CD4-positive, CD25-positive, alpha-beta regulatory T cell (primary cell): Measurements from ENCODE around the gene TMEM232. TPM values are rescaled to one million over a fixed set of nuclear protein-coding genes. Genes with fewer than 3 reads are reported as not detected.

ENCODE experiments used
- ATAC-seq, 2 donors: fragments of 150-1000 bp; cut with Tn5 transposase; one replicate each; pipeline ENCODE4 v1.10.0; 2021; ENCODE audit warnings: low read depth in 2 of 2, moderate number of reproducible peaks in 2 of 2, moderate library complexity in 1 of 2
- DNase-seq, 3 donors: peaks; one replicate each; pipeline versions ENCODE4 v3.0.0 to v3.0.0-alpha.2; 2012 to 2022; ENCODE audit warnings: mixed read lengths in 1 of 3
- H3K27ac ChIP-seq: one replicate; pipeline ENCODE4 v1.7.0; 2013; ENCODE audit warnings: mild to moderate bottlenecking, low read length; ENCODE audit not compliant: insufficient read depth, poor library complexity, severe bottlenecking
- H3K27me3 ChIP-seq: one replicate; pipeline ENCODE4 v1.7.0; 2013; ENCODE audit warnings: low read length; ENCODE audit not compliant: control insufficient read depth, insufficient read depth
- H3K36me3 ChIP-seq: one replicate; pipeline ENCODE4 v1.7.0; 2013; ENCODE audit warnings: mild to moderate bottlenecking, low read length, moderate library complexity; ENCODE audit not compliant: control insufficient read depth, insufficient read depth
- H3K4me1 ChIP-seq: 2 replicates; pipeline ENCODE4 v1.7.0; 2013; ENCODE audit warnings: mild to moderate bottlenecking, low read length; ENCODE audit not compliant: insufficient read depth, control insufficient read depth, poor library complexity, severe bottlenecking
- H3K4me3 ChIP-seq: one replicate; pipeline ENCODE4 v1.7.0; 2013; ENCODE audit warnings: low read depth, mild to moderate bottlenecking, low read length, moderate library complexity
- H3K9me3 ChIP-seq, 2 experiments: 1 replicate in 1 of 2; 2 replicates in 1 of 2; pipeline ENCODE4 v1.7.0; 2013; ENCODE audit warnings: low read length in 2 of 2, mild to moderate bottlenecking in 1 of 2, moderate library complexity in 1 of 2; ENCODE audit not compliant: control insufficient read depth in 2 of 2
- H3K27ac Mint-ChIP-seq, 3 donors: one replicate each; pipeline ENCODE4 v1.8.0; 2020 to 2022; ENCODE audit warnings: mild to moderate bottlenecking in 3 of 3, mixed read lengths in 3 of 3, moderate library complexity in 2 of 3
- H3K27me3 Mint-ChIP-seq: one replicate; pipeline ENCODE4 v1.8.0; 2022; ENCODE audit warnings: mild to moderate bottlenecking, mixed read lengths
- H3K36me3 Mint-ChIP-seq: one replicate; pipeline ENCODE4 v1.8.0; 2020; ENCODE audit warnings: mixed read lengths
- H3K4me1 Mint-ChIP-seq, 4 donors: one replicate each; pipeline ENCODE4 v1.8.0; 2020 to 2022; ENCODE audit warnings: mixed read lengths in 4 of 4, mild to moderate bottlenecking in 1 of 4
- H3K4me3 Mint-ChIP-seq, 4 donors: one replicate each; pipeline ENCODE4 v1.8.0; 2020 to 2022; ENCODE audit warnings: mild to moderate bottlenecking in 4 of 4, mixed read lengths in 4 of 4, moderate library complexity in 3 of 4
- H3K9me3 Mint-ChIP-seq, 7 donors: one replicate each; pipeline ENCODE4 v1.8.0; 2020 to 2022; ENCODE audit warnings: mixed read lengths in 7 of 7, mild to moderate bottlenecking in 3 of 7, moderate library complexity in 2 of 7
- polyA plus RNA-seq, 4 donors: library from polyadenylated mRNA; unstranded; fragments of 300-500 nt; fragmentation: Illumina TruSeq; gene quantifications; one replicate each; pipeline ENCODE4 v1.2.3, GENCODE V29; 2021
- total RNA-seq: library from RNA; stranded (reverse); gene quantifications from one replicate; pipeline ENCODE4 v1.2.3, GENCODE V29; 2022

TMEM232 gene
- total and polyA plus RNA-seq, 5 donors from 2014 or later: 1.0 to 2.1 (median 1.9) TPM; not detected in 2

DNA sequence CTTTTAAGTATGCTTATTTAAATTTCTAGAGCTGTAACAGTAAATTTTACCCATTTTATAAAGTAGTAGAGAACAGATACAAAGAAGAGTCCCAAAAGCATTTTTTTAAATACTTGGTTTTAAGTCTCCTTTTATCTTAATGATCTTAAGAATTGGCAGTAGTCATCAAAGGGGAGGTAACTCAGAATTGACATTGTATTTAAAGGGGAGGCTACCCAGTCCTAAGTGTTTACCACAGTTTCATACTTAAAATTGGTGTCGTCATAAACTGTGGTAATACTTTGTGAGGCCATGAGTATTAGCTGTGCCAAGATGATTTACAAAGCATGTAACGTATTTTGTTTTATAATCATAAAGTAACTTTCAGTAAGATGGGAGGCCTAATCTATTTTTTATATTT lies 27.1 kb upstream of the TMEM232 start:
- Mint-ChIP-seq H3K27ac (no peak overlapping the region), H3K36me3 (peaks cover 48% of the 10 kb centered on the region), H3K9me3 (no peaks in the 10 kb centered on the region), H3K27me3 (no peaks in the 10 kb centered on the region), H3K4me3 (peak overlapping the region in 1 of 4 donors; percentile 48), H3K4me1 (peaks cover 32 to 63% (median 47%) of the 10 kb centered on the region in 4 donors)
- ATAC-seq (peak; percentile 23 to 38), DNase-seq (peak in 1 of 3 donors; percentile 15)
- peaks cover 16% of the 10 kb centered on the region for H3K36me3 ChIP-seq
- no peaks in the 10 kb centered on the region for H3K27me3 ChIP-seq
- peaks cover 21% of the 10 kb centered on the region for H3K4me1 ChIP-seq
- no peaks in the 10 kb centered on the region for H3K9me3 ChIP-seq
- peak overlapping the region; percentile 68 for H3K27ac ChIP-seq
- H3K4me3 ChIP-seq: no peak overlapping the region

DNA sequence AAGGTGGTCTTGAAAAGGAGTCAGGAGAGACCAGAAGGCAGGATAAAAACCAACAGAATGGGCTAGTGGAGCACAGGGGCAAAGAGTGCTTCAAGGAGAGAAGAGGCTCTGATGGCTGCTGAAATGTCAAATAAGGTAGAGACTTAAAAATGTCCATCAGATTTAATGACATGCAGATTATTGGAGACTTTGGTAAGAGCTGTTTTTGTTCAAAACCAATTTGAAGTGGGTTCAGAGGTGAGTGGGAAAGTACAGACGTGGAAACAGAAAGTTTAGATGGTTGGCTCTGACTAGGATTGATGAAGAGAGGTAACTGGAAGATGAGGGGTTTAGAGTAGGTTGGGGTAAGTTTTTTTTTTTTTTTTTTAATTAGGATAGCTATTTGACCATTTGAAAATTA lies 26.5 kb upstream of the TMEM232 start:
- peaks cover 17% of the 10 kb centered on the region for H3K36me3 ChIP-seq
- peak overlapping the region; percentile 21 for H3K4me3 ChIP-seq
- DNase-seq (no peak), ATAC-seq (no peak)
- peak overlapping the region; percentile 61 to 94 (median 77) for H3K27ac Mint-ChIP-seq
- H3K9me3 Mint-ChIP-seq: no peaks in the 10 kb centered on the region
- H3K27me3 Mint-ChIP-seq: no peaks in the 10 kb centered on the region
- H3K27me3 ChIP-seq: no peaks in the 10 kb centered on the region
- H3K36me3 Mint-ChIP-seq: peaks cover 46% of the 10 kb centered on the region
- H3K4me1 ChIP-seq: peaks cover 21% of the 10 kb centered on the region
- H3K27ac ChIP-seq: peak overlapping the region; percentile 68
- peak overlapping the region in 3 of 4 donors; percentile 1 to 68 (median 4) for H3K4me3 Mint-ChIP-seq
- peaks cover 32 to 63% (median 47%) of the 10 kb centered on the region in 4 donors for H3K4me1 Mint-ChIP-seq
- H3K9me3 ChIP-seq: no peaks in the 10 kb centered on the region

DNA sequence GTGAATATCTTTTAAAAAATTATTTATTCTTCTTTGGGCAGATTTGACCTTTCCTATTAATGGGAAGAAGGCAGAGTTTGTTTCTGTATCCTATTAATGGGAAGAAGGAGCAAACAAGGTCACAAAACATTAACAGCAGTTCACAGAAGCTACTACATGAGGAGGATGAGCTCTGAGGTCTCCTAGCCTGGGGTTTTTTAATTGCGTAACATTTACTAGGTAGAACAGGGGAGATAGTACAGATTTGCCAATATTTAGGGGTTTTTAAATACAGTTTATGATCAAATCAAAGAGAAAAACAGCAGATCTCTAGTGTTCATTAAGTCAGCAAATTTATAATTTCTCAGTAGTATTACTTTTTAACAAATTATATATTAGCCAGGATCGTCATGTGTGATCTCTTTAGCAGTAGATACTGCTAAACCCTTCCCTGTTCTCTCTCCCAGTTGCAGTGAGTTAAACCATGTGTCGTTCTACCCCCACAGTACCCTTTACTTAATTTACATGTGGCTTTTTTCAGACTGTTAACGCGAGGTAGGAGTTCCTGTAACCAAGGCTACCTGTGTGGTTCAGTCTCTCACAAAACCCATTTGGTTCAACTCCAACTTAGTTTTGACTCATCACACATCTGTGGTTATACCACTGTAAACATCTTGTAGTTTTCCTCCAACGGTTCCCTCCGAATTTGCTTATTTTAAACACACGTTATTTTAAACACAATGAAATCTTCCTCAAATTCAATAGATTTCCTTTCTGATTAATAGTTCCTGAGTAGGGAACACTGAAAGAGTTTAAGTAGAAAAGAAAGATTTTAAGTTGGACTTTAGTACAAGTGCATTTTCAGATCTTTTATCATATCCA lies 25.7 kb upstream of the TMEM232 start:
- Mint-ChIP-seq H3K27me3 (no peaks in the 10 kb centered on the region), H3K4me1 (peaks cover 32 to 62% (median 49%) of the 10 kb centered on the region in 4 donors), H3K27ac (peak overlapping the region; percentile 15 to 77 (median 61)), H3K9me3 (no peaks in the 10 kb centered on the region), H3K36me3 (peaks cover 47% of the 10 kb centered on the region), H3K4me3 (peak overlapping the region in 2 of 4 donors; percentile 1 to 68)
- peak overlapping the region; percentile 21 for H3K4me3 ChIP-seq
- no peaks in the 10 kb centered on the region for H3K27me3 ChIP-seq
- DNase-seq (peak; percentile 6 to 75 (median 40)), ATAC-seq (peak; percentile 83 to 86)
- H3K36me3 ChIP-seq: peaks cover 17% of the 10 kb centered on the region
- peaks cover 21% of the 10 kb centered on the region for H3K4me1 ChIP-seq
- no peaks in the 10 kb centered on the region for H3K9me3 ChIP-seq
- peak overlapping the region; percentile 68 for H3K27ac ChIP-seq

DNA sequence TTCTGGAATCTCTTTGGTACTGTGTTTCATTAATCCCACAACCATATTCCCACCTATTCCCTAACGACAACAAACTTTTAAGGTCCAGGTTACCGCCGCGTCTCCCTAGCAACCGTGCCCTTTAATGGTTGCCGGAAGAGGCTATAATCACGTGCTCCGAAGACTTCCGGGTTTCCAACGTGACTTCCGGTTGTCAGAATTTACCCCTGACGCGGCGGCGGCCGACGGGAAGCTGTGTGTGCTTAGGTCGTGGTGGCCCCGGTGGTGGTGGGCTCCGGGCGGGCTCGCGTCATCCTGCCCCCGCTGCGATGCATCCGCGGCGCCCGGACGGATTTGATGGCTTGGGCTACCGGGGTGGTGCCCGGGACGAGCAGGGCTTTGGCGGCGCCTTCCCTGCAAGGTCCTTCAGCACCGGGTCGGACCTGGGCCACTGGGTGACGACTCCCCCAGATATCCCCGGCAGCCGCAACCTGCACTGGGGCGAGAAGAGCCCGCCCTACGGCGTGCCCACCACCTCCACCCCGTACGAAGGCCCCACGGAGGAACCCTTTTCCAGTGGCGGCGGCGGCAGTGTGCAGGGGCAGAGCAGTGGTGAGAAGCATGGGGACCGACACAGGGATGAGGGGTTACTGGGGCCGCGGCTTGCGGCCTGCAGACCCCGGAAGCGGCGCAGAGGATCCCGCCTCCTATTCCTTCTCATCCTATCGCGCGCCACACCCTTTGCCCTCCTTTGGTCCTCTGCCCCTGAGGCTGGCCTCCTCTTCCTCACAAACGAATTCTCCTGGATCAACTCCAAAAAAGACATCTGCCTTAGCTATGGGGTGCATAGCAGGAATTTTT lies 12.6 kb upstream of the TMEM232 start, which contains the start of gene SLC25A46:
SLC25A46 (plus strand) TSS at position 196 of the 840 bp plus-strand sequence; CDS start at position 309, 113 bp downstream.
- H3K4me3 Mint-ChIP-seq: peak within 1 kb of the TSS; percentile 94 to 100 (median 97)
- peak within 1 kb of the TSS; percentile 96 to 99 (median 98) for H3K27ac Mint-ChIP-seq
- Histone ChIP-seq H3K27me3 (peaks cover 17% of the 10 kb centered on the region), H3K4me3 (peak within 1 kb of the TSS; percentile 99), H3K9me3 (no peaks in the 10 kb centered on the region), H3K27ac (peak within 1 kb of the TSS; percentile 94), H3K4me1 (peaks cover 30% of the 10 kb centered on the region), H3K36me3 (no peaks in the 10 kb centered on the region)
- H3K9me3 Mint-ChIP-seq: peaks cover 0 to 4% (median 0%) of the 10 kb centered on the region in 7 donors
- ATAC-seq (peak; percentile 89 to 90), DNase-seq (peak; percentile 86 to 96 (median 92))
- H3K4me1 Mint-ChIP-seq: peaks cover 22 to 39% (median 29%) of the 10 kb centered on the region in 4 donors
- peaks cover 27% of the 10 kb centered on the region for H3K27me3 Mint-ChIP-seq
- H3K36me3 Mint-ChIP-seq: no peaks in the 10 kb centered on the region

DNA sequence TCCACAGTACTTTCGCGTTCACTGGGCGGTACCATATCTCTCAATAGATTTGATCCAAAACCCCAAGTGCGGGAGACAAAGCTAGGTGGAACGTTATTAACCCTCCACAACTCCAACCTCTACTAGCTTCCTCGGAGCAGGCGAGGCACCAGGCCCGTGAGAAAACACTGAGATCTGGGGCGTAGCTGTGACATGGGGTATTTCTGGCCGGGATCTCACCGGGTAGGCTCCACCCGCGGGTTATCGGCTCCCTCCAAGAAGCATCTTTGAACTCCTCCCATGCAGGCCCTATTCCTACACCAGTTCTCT lies 12.0 kb upstream of the TMEM232 start:
- Mint-ChIP-seq H3K27me3 (peaks cover 29% of the 10 kb centered on the region), H3K9me3 (peaks cover 0 to 4% (median 0%) of the 10 kb centered on the region in 7 donors), H3K4me1 (peaks cover 22 to 39% (median 28%) of the 10 kb centered on the region in 4 donors), H3K36me3 (no peaks in the 10 kb centered on the region), H3K27ac (peak overlapping the region; percentile 96 to 99 (median 98)), H3K4me3 (peak overlapping the region; percentile 94 to 100 (median 97))
- no peaks in the 10 kb centered on the region for H3K9me3 ChIP-seq
- peak overlapping the region; percentile 99 for H3K4me3 ChIP-seq
- ATAC-seq (peak; percentile 48 to 60), DNase-seq (no peak)
- no peaks in the 10 kb centered on the region for H3K36me3 ChIP-seq
- H3K27me3 ChIP-seq: peaks cover 18% of the 10 kb centered on the region
- H3K4me1 ChIP-seq: peaks cover 30% of the 10 kb centered on the region
- peak overlapping the region; percentile 94 for H3K27ac ChIP-seq

DNA sequence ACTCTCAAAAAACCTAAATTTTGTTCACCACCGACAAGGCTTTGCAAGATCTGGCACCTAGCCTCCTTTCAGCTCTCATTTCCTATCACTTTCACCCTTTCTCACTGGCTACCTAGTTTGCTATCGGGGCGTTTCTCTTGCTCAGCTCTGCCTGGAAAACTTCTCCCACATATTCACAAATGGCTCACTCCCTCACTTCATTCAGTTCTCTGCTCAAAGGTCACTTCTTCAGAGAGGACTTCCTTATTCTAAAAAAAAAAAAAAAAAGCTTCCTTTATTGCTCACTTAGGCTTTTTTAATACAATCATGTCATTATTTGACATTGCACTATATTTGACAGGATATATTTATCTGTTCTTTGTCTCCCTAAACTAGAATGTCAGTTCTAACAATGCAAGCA lies 10.3 kb upstream of the TMEM232 start:
- Histone ChIP-seq H3K9me3 (no peaks in the 10 kb centered on the region), H3K27ac (no peak overlapping the region), H3K36me3 (no peaks in the 10 kb centered on the region), H3K4me3 (no peak overlapping the region), H3K27me3 (peaks cover 22% of the 10 kb centered on the region), H3K4me1 (peaks cover 26% of the 10 kb centered on the region)
- Mint-ChIP-seq H3K27ac (no peak overlapping the region), H3K4me1 (peaks cover 15 to 33% (median 22%) of the 10 kb centered on the region in 4 donors), H3K4me3 (peak overlapping the region in 2 of 4 donors; percentile 32 to 61), H3K27me3 (peaks cover 38% of the 10 kb centered on the region), H3K9me3 (peaks cover 0 to 4% (median 0%) of the 10 kb centered on the region in 7 donors), H3K36me3 (no peaks in the 10 kb centered on the region)
- DNase-seq (no peak), ATAC-seq (no peak)

DNA sequence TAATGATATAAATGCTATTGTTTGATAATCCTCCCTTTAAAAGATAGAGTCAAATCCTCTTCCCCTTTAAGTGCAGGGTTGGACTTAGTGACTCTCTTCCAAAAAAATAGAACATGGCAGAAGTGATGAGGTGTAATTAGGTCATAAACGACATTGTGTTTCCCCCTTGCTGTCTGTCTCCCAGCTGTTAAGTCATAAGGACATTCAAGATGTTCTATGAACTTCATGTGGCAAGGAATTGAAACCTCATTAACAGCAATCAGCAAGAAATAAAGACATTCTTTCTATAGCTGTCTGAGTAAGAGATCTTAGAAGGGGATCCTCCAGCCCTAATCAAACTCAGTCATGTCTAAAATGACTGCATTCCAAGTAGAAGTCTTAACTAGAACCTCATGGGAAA lies 9.1 kb upstream of the TMEM232 start:
- H3K36me3 ChIP-seq: no peaks in the 10 kb centered on the region
- no peak overlapping the region for H3K27ac ChIP-seq
- Mint-ChIP-seq H3K36me3 (no peaks in the 10 kb centered on the region), H3K9me3 (peaks cover 0 to 4% (median 0%) of the 10 kb centered on the region in 7 donors), H3K4me1 (peaks cover 12 to 23% (median 16%) of the 10 kb centered on the region in 4 donors), H3K27me3 (peaks cover 39% of the 10 kb centered on the region), H3K27ac (no peak overlapping the region), H3K4me3 (no peak overlapping the region)
- H3K9me3 ChIP-seq: no peaks in the 10 kb centered on the region
- H3K27me3 ChIP-seq: peaks cover 22% of the 10 kb centered on the region
- no peak for ATAC-seq
- H3K4me3 ChIP-seq: no peak overlapping the region
- peaks cover 18% of the 10 kb centered on the region for H3K4me1 ChIP-seq
- DNase-seq: no peak
